K562 (cell line): Measurements from ENCODE around the gene CGREF1. TPM values are rescaled to one million over a fixed set of nuclear protein-coding genes. Genes with fewer than 3 reads are reported as not detected.

Experiments used
- MYNN ChIP-seq, 2 experiments: sonication (generic); formaldehyde crosslinking in 1 of 2; IDR thresholded peaks; 2 replicates each; pipeline versions ENCODE4 v1.5.0 to v1.6.1; 2016 to 2020; ENCODE audit warnings: antibody characterized with exemption in 1 of 2, missing genetic modification reagents in 1 of 2
- NFE2 ChIP-seq: IDR thresholded peaks from 2 replicates; pipeline ENCODE4 v1.6.1; 2014; ENCODE audit warnings: antibody characterized with exemption, low read depth
- NR2C1 ChIP-seq, 2 experiments: fragments of 450-650 bp; IDR thresholded peaks; 2 replicates each; pipeline ENCODE4 v1.6.1; 2017; ENCODE audit warnings: mild to moderate bottlenecking in 2 of 2, antibody characterized with exemption in 1 of 2, inconsistent platforms in 1 of 2, missing compliant biosample characterization in 1 of 2, missing genetic modification characterization in 1 of 2
- PRMT5 ChIP-seq: sonication (generic); formaldehyde crosslinking; IDR thresholded peaks from 2 replicates; pipeline ENCODE4 v1.5.0; 2020; ENCODE audit warnings: missing genetic modification reagents
- TEAD4 ChIP-seq, 2 experiments: sonication (generic) in 1 of 2; formaldehyde crosslinking in 1 of 2; IDR thresholded peaks; 2 replicates each; pipeline versions ENCODE4 v1.6.1 to v1.8.0; 2012 to 2022; ENCODE audit warnings: borderline replicate concordance in 1 of 2, inconsistent platforms in 1 of 2, low read length in 1 of 2, mild to moderate bottlenecking in 1 of 2, missing genetic modification reagents in 1 of 2
- polyA plus RNA-seq, 8 experiments: library from polyadenylated mRNA; depleted of rRNA in 4 of 8; stranded (reverse) in 5 of 8; unstranded in 3 of 8; fragments of >200 nt; fragmentation: Nextera tagmentation in 2 of 8; fragmentation: Illumina TruSeq in 1 of 8; extraction: Ambion mirVana in 2 of 8; extraction: Trizol in 1 of 8; gene quantifications; 2 replicates each; pipeline versions ENCODE4 v1.2.1 to v1.2.3, GENCODE V29; 2011 to 2014; ENCODE audit warnings: inconsistent platforms in 1 of 8, missing spikeins in 1 of 8
- total RNA-seq, 7 experiments: library from RNA; depleted of rRNA in 6 of 7; stranded (reverse); fragments of >200 nt in 6 of 7; fragmentation: Illumina TruSeq in 2 of 7; extraction: Trizol in 2 of 7; gene quantifications; 2 replicates each; pipeline versions ENCODE4 v1.2.1 to v1.2.3, GENCODE V29; 2011 to 2021; ENCODE audit warnings: low replicate concordance in 1 of 7
- TF ChIP-seq, protein P1 (sequence below): fragments of 250-450 bp; sonication (Bioruptor Pico); IDR thresholded peaks from 2 replicates; pipeline ENCODE4 v1.4.0; 2020; ENCODE audit warnings: mild to moderate bottlenecking, moderate library complexity, borderline replicate concordance
- TF ChIP-seq, protein P2 (sequence below): fragments of 250-450 bp; sonication (Bioruptor Pico); IDR thresholded peaks from 2 replicates; pipeline ENCODE4 v1.4.0; 2020; ENCODE audit warnings: borderline replicate concordance
- TF ChIP-seq, protein P3 (sequence below): sonication (generic); formaldehyde crosslinking; IDR thresholded peaks from 2 replicates; pipeline ENCODE4 v1.8.1; 2023; ENCODE audit warnings: missing genetic modification reagents, mild to moderate bottlenecking, borderline replicate concordance
- TF ChIP-seq, protein P4 (sequence below), 3 experiments: fragments of 200-800 bp in 1 of 3; sonication (Bioruptor generic) in 1 of 3; sonication (generic) in 1 of 3; formaldehyde crosslinking in 1 of 3; IDR thresholded peaks; 2 replicates each; pipeline versions ENCODE4 v1.6.1 to v1.8.0; 2016 to 2022; ENCODE audit warnings: mild to moderate bottlenecking in 2 of 3, missing compliant biosample characterization in 2 of 3, missing genetic modification characterization in 2 of 3, missing genetic modification reagents in 1 of 3
- TF ChIP-seq, protein P5 (sequence below): fragments of 250-450 bp; sonication (Bioruptor Pico); IDR thresholded peaks from 2 replicates; pipeline ENCODE4 v1.5.0; 2020; ENCODE audit warnings: mild to moderate bottlenecking

CGREF1 gene
- total and polyA plus RNA-seq, 9 of the 15 experiments (the other 6 are each of a cell fraction or from before 2014, with no cell fraction given), result 0.07 to 0.50 (median 0.37) TPM

DNA sequence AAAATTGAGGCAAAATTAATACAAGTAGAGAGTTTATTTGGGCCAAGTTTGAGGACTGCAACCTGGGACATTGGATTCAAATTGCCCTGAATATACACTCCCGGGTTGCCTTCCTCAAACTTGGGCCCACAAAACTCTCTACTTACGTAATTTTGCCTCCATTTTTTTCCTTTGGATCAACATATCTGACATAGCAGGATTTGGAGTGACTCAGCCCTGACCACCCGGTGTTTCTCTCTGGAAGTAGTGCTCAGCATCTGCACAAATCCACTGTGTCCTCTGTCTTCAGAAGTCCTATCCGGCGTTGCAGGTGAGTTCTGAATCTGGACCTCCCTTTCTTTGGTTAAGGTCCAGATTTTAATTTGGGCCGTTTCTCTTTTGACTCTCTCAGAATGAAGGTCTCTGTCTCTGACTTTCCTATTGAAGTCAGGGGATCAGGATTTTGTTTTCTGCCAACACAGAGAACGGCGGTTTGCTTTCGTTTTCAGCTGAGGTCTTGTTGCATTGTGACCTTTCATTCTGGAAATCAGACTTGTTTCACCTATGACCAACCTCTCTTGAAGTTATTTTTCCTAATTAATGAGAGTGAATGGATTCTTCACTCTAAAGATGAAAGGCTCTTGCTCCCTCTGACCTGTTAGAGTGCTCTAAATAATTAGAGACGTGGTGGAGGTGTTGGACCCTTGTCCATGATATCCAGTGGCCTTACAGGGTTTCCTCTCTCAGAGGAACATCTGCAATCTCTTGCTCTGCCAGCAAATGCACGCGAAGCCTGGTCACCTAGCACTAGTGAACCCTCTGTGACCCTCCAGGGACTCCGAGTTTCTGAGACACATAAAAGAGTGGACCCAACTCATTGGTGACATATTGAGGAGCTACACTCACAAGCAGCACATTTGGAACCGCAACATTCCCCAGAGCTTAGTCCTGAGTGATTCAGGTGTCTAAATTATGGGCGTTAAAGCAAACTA, 43.5 kb upstream of the CGREF1 start (continued):
- TF ChIP-seq, protein P1, sequence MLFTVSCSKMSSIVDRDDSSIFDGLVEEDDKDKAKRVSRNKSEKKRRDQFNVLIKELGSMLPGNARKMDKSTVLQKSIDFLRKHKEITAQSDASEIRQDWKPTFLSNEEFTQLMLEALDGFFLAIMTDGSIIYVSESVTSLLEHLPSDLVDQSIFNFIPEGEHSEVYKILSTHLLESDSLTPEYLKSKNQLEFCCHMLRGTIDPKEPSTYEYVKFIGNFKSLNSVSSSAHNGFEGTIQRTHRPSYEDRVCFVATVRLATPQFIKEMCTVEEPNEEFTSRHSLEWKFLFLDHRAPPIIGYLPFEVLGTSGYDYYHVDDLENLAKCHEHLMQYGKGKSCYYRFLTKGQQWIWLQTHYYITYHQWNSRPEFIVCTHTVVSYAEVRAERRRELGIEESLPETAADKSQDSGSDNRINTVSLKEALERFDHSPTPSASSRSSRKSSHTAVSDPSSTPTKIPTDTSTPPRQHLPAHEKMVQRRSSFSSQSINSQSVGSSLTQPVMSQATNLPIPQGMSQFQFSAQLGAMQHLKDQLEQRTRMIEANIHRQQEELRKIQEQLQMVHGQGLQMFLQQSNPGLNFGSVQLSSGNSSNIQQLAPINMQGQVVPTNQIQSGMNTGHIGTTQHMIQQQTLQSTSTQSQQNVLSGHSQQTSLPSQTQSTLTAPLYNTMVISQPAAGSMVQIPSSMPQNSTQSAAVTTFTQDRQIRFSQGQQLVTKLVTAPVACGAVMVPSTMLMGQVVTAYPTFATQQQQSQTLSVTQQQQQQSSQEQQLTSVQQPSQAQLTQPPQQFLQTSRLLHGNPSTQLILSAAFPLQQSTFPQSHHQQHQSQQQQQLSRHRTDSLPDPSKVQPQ, result no peak
- TF ChIP-seq NR2C1 (IDR thresholded peaks at IDR 0.05) (no peak), NR2C1 (tag; IDR thresholded peaks at IDR 0.05) (no peak), PRMT5 (CRISPR knock-in tag) (no peak), NFE2 (peak; percentile 57), MYNN (IDR thresholded peaks at IDR 0.05) (no peak), MYNN (CRISPR knock-in tag; IDR thresholded peaks at IDR 0.05) (no peak), TEAD4 (IDR thresholded peaks at IDR 0.05; ENCODE audit: low read length) (no peak), TEAD4 (CRISPR knock-in tag; IDR thresholded peaks at IDR 0.05; ENCODE audit: borderline replicate concordance) (no peak)
- TF ChIP-seq, protein P2, sequence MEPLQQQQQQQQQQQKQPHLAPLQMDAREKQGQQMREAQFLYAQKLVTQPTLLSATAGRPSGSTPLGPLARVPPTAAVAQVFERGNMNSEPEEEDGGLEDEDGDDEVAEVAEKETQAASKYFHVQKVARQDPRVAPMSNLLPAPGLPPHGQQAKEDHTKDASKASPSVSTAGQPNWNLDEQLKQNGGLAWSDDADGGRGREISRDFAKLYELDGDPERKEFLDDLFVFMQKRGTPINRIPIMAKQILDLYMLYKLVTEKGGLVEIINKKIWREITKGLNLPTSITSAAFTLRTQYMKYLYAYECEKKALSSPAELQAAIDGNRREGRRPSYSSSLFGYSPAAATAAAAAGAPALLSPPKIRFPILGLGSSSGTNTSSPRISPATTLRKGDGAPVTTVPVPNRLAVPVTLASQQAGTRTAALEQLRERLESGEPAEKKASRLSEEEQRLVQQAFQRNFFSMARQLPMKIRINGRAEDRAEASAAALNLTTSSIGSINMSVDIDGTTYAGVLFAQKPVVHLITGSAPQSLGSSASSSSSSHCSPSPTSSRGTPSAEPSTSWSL, result no peak
- TF ChIP-seq, protein P3, sequence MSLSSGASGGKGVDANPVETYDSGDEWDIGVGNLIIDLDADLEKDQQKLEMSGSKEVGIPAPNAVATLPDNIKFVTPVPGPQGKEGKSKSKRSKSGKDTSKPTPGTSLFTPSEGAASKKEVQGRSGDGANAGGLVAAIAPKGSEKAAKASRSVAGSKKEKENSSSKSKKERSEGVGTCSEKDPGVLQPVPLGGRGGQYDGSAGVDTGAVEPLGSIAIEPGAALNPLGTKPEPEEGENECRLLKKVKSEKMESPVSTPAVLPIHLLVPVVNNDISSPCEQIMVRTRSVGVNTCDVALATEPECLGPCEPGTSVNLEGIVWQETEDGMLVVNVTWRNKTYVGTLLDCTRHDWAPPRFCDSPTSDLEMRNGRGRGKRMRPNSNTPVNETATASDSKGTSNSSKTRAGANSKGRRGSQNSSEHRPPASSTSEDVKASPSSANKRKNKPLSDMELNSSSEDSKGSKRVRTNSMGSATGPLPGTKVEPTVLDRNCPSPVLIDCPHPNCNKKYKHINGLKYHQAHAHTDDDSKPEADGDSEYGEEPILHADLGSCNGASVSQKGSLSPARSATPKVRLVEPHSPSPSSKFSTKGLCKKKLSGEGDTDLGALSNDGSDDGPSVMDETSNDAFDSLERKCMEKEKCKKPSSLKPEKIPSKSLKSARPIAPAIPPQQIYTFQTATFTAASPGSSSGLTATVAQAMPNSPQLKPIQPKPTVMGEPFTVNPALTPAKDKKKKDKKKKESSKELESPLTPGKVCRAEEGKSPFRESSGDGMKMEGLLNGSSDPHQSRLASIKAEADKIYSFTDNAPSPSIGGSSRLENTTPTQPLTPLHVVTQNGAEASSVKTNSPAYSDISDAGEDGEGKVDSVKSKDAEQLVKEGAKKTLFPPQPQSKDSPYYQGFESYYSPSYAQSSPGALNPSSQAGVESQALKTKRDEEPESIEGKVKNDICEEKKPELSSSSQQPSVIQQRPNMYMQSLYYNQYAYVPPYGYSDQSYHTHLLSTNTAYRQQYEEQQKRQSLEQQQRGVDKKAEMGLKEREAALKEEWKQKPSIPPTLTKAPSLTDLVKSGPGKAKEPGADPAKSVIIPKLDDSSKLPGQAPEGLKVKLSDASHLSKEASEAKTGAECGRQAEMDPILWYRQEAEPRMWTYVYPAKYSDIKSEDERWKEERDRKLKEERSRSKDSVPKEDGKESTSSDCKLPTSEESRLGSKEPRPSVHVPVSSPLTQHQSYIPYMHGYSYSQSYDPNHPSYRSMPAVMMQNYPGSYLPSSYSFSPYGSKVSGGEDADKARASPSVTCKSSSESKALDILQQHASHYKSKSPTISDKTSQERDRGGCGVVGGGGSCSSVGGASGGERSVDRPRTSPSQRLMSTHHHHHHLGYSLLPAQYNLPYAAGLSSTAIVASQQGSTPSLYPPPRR (CRISPR knock-in tag), result no peak
- TF ChIP-seq, protein P4, sequence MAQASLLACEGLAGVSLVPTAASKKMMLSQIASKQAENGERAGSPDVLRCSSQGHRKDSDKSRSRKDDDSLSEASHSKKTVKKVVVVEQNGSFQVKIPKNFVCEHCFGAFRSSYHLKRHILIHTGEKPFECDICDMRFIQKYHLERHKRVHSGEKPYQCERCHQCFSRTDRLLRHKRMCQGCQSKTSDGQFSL (CRISPR knock-in tag; IDR thresholded peaks at IDR 0.05), result no peak
- TF ChIP-seq, protein P4 (tag; IDR thresholded peaks at IDR 0.05), result no peak
- TF ChIP-seq, protein P5, sequence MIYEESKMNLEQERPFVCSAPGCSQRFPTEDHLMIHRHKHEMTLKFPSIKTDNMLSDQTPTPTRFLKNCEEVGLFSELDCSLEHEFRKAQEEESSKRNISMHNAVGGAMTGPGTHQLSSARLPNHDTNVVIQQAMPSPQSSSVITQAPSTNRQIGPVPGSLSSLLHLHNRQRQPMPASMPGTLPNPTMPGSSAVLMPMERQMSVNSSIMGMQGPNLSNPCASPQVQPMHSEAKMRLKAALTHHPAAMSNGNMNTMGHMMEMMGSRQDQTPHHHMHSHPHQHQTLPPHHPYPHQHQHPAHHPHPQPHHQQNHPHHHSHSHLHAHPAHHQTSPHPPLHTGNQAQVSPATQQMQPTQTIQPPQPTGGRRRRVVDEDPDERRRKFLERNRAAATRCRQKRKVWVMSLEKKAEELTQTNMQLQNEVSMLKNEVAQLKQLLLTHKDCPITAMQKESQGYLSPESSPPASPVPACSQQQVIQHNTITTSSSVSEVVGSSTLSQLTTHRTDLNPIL, result no peak
